Thyroid gland (tissue), 4 donors: ENCODE results near the gene PTCD2.

Source experiments
- POLR2A ChIP-seq, 2 donors: fragments of 450-650 bp; IDR thresholded peaks; one replicate each; pipeline ENCODE4 v1.6.1; 2017; ENCODE audit warnings: antibody characterized with exemption in 2 of 2, mild to moderate bottlenecking in 2 of 2, moderate library complexity in 1 of 2
- TF ChIP-seq, protein P1 (sequence below), 6 experiments: fragments of 200-600 bp in 3 of 6; fragments of 450-650 bp in 3 of 6; sonication (generic) in 3 of 6; IDR thresholded peaks; one replicate each; pipeline ENCODE4 v1.5.1; 2016 to 2019; ENCODE audit warnings: antibody characterized with exemption in 6 of 6, mild to moderate bottlenecking in 2 of 6, inconsistent platforms in 1 of 6, moderate library complexity in 1 of 6

DNA sequence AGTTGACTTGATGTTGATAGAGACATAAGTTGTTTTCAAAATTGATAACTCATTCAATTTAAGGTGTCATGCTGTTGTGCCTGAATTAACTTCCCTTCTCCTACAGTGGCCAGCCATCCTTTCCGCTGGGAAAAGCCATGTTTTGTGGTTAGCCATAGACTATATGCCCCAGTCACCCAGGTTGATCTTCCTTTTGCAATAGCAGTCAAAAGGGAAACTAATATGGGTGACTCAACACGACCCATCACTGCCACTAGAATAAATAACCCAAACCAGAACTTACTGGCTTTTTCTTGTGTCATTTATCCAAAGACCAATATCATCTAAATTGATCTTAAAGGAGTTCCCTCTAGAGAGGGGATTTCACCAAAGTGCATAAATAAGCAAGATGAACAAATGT, 87.4 kb downstream of the PTCD2 start:
- TF ChIP-seq, protein P1, sequence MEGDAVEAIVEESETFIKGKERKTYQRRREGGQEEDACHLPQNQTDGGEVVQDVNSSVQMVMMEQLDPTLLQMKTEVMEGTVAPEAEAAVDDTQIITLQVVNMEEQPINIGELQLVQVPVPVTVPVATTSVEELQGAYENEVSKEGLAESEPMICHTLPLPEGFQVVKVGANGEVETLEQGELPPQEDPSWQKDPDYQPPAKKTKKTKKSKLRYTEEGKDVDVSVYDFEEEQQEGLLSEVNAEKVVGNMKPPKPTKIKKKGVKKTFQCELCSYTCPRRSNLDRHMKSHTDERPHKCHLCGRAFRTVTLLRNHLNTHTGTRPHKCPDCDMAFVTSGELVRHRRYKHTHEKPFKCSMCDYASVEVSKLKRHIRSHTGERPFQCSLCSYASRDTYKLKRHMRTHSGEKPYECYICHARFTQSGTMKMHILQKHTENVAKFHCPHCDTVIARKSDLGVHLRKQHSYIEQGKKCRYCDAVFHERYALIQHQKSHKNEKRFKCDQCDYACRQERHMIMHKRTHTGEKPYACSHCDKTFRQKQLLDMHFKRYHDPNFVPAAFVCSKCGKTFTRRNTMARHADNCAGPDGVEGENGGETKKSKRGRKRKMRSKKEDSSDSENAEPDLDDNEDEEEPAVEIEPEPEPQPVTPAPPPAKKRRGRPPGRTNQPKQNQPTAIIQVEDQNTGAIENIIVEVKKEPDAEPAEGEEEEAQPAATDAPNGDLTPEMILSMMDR (IDR thresholded peaks at IDR 0.05), result no peak
- TF ChIP-seq POLR2A (IDR thresholded peaks at IDR 0.05), result no peak
